HEK293 (cell line): Measurements from ENCODE around the gene AEBP2.

Source experiments
- CTCF ChIA-PET: fragments of 350-600 bp; formaldehyde crosslinking; extraction: SDS; loops from one replicate; lab custom pipeline; 2021; ENCODE audit warnings: antibody characterized with exemption; lab: Yijun Ruan, JAX
- POLR2A ChIA-PET: fragments of 300-600 bp; formaldehyde crosslinking; extraction: SDS; loops from one replicate; lab custom pipeline; 2020; ENCODE audit warnings: antibody characterized with exemption, inconsistent platforms; lab: Yijun Ruan, JAX
- H3K27ac ChIP-seq: fragments of 200-500 bp; sonication (Bioruptor generic); 2 replicates; pipeline ENCODE4 v1.5.1; 2014; ENCODE audit warnings: low read depth, low read length, control low read depth, inconsistent platforms; ENCODE audit errors: extremely low read depth
- H3K36me3 ChIP-seq, 2 experiments: fragments of 200-500 bp in 1 of 2; sonication (Bioruptor generic) in 1 of 2; 1 replicate in 1 of 2; 2 replicates in 1 of 2; pipeline ENCODE4 v1.5.1; 2014 to 2017; ENCODE audit warnings: inconsistent platforms in 2 of 2, low read length in 2 of 2; ENCODE audit not compliant: control insufficient read depth in 2 of 2, insufficient read depth in 1 of 2
- H3K4me1 ChIP-seq: fragments of 200-500 bp; sonication (Bioruptor generic); 2 replicates; pipeline ENCODE4 v1.5.1; 2014; ENCODE audit warnings: mild to moderate bottlenecking, low read length, inconsistent platforms; ENCODE audit not compliant: control insufficient read depth, insufficient read depth
- H3K4me3 ChIP-seq: 2 replicates; pipeline ENCODE4 v1.5.1; 2011; ENCODE audit warnings: low read depth, mild to moderate bottlenecking, control low read depth, low read length, moderate library complexity
- H3K9me3 ChIP-seq: fragments of 200-500 bp; sonication (Bioruptor generic); 2 replicates; pipeline ENCODE4 v1.5.1; 2014; ENCODE audit warnings: low read depth, low read length, inconsistent platforms; ENCODE audit not compliant: control insufficient read depth, insufficient read depth
- HOXD13 ChIP-seq: sonication (generic); formaldehyde crosslinking; IDR thresholded peaks from 2 replicates; pipeline ENCODE4 v1.8.0; 2022; ENCODE audit warnings: missing genetic modification reagents, borderline replicate concordance
- IKZF3 ChIP-seq: fragments of 450-650 bp; IDR thresholded peaks from 2 replicates; pipeline ENCODE4 v1.5.0; 2018; ENCODE audit warnings: missing biosample characterization, mild to moderate bottlenecking, missing genetic modification characterization, moderate library complexity
- KLF10 ChIP-seq: fragments of 450-650 bp; IDR thresholded peaks from 2 replicates; pipeline ENCODE4 v1.5.1; 2018; ENCODE audit warnings: missing biosample characterization, mild to moderate bottlenecking, missing genetic modification characterization
- PRDM1 ChIP-seq: fragments of 450-650 bp; formaldehyde crosslinking; IDR thresholded peaks from 2 replicates; pipeline ENCODE4; 2016; ENCODE audit warnings: missing biosample characterization, missing genetic modification characterization
- RBAK ChIP-seq: fragments of 450-650 bp; formaldehyde crosslinking; IDR thresholded peaks from 2 replicates; pipeline ENCODE4 v1.5.1; 2016; ENCODE audit warnings: missing biosample characterization, missing genetic modification characterization
- REPIN1 ChIP-seq: fragments of 450-650 bp; formaldehyde crosslinking; IDR thresholded peaks from 2 replicates; pipeline ENCODE4 v1.5.1; 2017; ENCODE audit warnings: missing biosample characterization, missing genetic modification characterization, low read depth
- ZBTB17 ChIP-seq: fragments of 450-650 bp; formaldehyde crosslinking; IDR thresholded peaks from 2 replicates; pipeline ENCODE4 v1.5.1; 2016; ENCODE audit warnings: missing biosample characterization, missing genetic modification characterization
- ZNF114 ChIP-seq: fragments of 450-650 bp; formaldehyde crosslinking; IDR thresholded peaks from 2 replicates; pipeline ENCODE4 v1.5.0; 2017; ENCODE audit warnings: missing biosample characterization, missing genetic modification characterization
- ZNF157 ChIP-seq: fragments of 450-650 bp; formaldehyde crosslinking; IDR thresholded peaks from 2 replicates; pipeline ENCODE4 v1.5.1; 2016; ENCODE audit warnings: missing biosample characterization, missing genetic modification characterization
- ZNF202 ChIP-seq: fragments of 450-650 bp; formaldehyde crosslinking; IDR thresholded peaks from 2 replicates; pipeline ENCODE4 v1.5.1; 2016; ENCODE audit warnings: missing biosample characterization, missing genetic modification characterization, borderline replicate concordance
- ZNF211 ChIP-seq: fragments of 450-650 bp; formaldehyde crosslinking; IDR thresholded peaks from 2 replicates; pipeline ENCODE4 v1.5.1; 2016; ENCODE audit warnings: low read depth, missing biosample characterization, missing genetic modification characterization
- ZNF221 ChIP-seq: fragments of 450-650 bp; formaldehyde crosslinking; IDR thresholded peaks from 2 replicates; pipeline ENCODE4 v1.5.1; 2017; ENCODE audit warnings: missing biosample characterization, missing genetic modification characterization, borderline replicate concordance
- ZNF248 ChIP-seq: fragments of 450-650 bp; formaldehyde crosslinking; IDR thresholded peaks from 2 replicates; pipeline ENCODE4 v1.5.1; 2017; ENCODE audit warnings: missing biosample characterization, missing genetic modification characterization
- ZNF280D ChIP-seq: fragments of 450-650 bp; formaldehyde crosslinking; IDR thresholded peaks from 2 replicates; pipeline ENCODE4 v1.5.1; 2016; ENCODE audit warnings: missing biosample characterization, missing genetic modification characterization
- ZNF510 ChIP-seq: fragments of 450-650 bp; formaldehyde crosslinking; IDR thresholded peaks from 2 replicates; pipeline ENCODE4 v1.5.1; 2018; ENCODE audit warnings: mild to moderate bottlenecking, missing genetic modification characterization, missing biosample characterization; ENCODE audit not compliant: insufficient replicate concordance
- ZNF549 ChIP-seq: fragments of 450-650 bp; IDR thresholded peaks from 2 replicates; pipeline ENCODE4 v1.5.1; 2018; ENCODE audit warnings: missing biosample characterization, missing genetic modification characterization, mild to moderate bottlenecking, inconsistent platforms, moderate library complexity
- ZNF621 ChIP-seq: fragments of 450-650 bp; formaldehyde crosslinking; IDR thresholded peaks from 2 replicates; pipeline ENCODE4 v1.5.1; 2017; ENCODE audit warnings: missing biosample characterization, missing genetic modification characterization
- ZNF623 ChIP-seq: fragments of 450-650 bp; formaldehyde crosslinking; IDR thresholded peaks from 2 replicates; pipeline ENCODE4 v1.5.1; 2016; ENCODE audit warnings: missing biosample characterization, missing genetic modification characterization
- ZNF624 ChIP-seq: fragments of 450-650 bp; formaldehyde crosslinking; IDR thresholded peaks from 2 replicates; pipeline ENCODE4 v1.5.1; 2017; ENCODE audit warnings: missing biosample characterization, missing genetic modification characterization
- ZNF670 ChIP-seq: fragments of 450-650 bp; formaldehyde crosslinking; IDR thresholded peaks from 2 replicates; pipeline ENCODE4 v1.5.1; 2016; ENCODE audit warnings: missing biosample characterization, missing genetic modification characterization, low read depth
- ZNF785 ChIP-seq: fragments of 450-650 bp; formaldehyde crosslinking; IDR thresholded peaks from 2 replicates; pipeline ENCODE4 v1.5.1; 2016; ENCODE audit warnings: missing biosample characterization, missing genetic modification characterization
- ZSCAN5A ChIP-seq: fragments of 450-650 bp; formaldehyde crosslinking; IDR thresholded peaks from 2 replicates; pipeline ENCODE4 v1.5.1; 2016; ENCODE audit warnings: missing biosample characterization, missing genetic modification characterization
- TF ChIP-seq, protein P1 (sequence below): fragments of 450-650 bp; formaldehyde crosslinking; IDR thresholded peaks from 2 replicates; pipeline ENCODE4 v1.5.0; 2017; ENCODE audit warnings: missing biosample characterization, missing genetic modification characterization, borderline replicate concordance
- TF ChIP-seq, protein P2 (sequence below): sonication (generic); formaldehyde crosslinking; IDR thresholded peaks from 2 replicates; pipeline ENCODE4 v1.8.1; 2022; ENCODE audit warnings: mild to moderate bottlenecking, moderate library complexity, missing genetic modification reagents

The AEBP2 gene

DNA sequence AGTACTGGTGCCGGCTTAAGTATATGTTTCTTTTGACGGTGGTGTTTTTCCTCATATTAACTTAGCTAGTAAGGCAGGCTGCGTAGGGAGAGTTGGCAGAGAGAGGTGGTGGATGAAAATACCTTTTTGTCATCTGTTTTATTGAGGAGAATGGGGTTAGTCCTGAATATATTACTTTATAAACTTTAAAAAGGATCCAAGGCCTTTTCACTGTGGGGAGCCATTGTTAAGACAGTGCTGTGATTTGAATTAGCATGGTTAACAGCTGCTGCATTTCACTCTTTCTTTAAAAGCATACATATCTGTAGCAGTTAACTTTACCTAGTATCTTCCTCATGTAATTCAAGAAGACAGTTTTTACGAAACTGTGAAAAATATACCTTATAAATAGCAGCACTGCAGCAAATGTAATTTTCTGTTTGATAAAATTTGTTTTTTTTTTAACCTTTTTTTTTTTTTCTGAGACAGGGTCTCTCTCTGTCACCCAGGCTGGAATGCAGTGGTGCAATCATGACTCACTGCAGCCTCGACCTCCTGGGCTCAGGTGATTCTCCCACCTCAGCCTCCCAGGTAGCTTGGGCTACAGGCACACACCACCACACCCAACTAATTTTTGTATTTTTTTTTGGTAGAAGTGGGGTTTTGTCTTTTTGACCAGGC, 57.1 kb downstream of the AEBP2 start:
- peaks cover 42 to 46% of the 10 kb centered on the region in 2 experiments for H3K36me3 ChIP-seq
- CTCF ChIA-PET: no interaction called here
- no peak overlapping the region for H3K4me3 ChIP-seq
- TF ChIP-seq ZNF549 (tag by site-specific recombination): no peak
- no peak for TF ChIP-seq IKZF3 (tag by site-specific recombination)
- no peak for TF ChIP-seq ZNF280D
- no peak for TF ChIP-seq ZNF621 (tag by site-specific recombination)
- no peak for TF ChIP-seq ZNF221 (tag by site-specific recombination)
- no peak for TF ChIP-seq ZNF202 (tag by site-specific recombination)
- TF ChIP-seq, all 188 proteins: peak for 0
- Histone ChIP-seq H3K27ac (no peak overlapping the region), H3K9me3 (no peaks in the 10 kb centered on the region), H3K4me1 (peaks cover 9% of the 10 kb centered on the region; the same call in 1 of the 2 replicates)
- POLR2A ChIA-PET: interaction anchor here (0.5 kb wide), 1 partner anchor 365 kb away, joined by 5 read pairs; no protein-coding TSS in a partner anchor

- no peaks in the 10 kb centered on the region for H3K9me3 ChIP-seq
- no peaks in the 10 kb centered on the region for H3K4me1 ChIP-seq
- no peak overlapping the region for H3K27ac ChIP-seq
- TF ChIP-seq ZSCAN5A (tag by site-specific recombination) (no peak), PRDM1 (tag by site-specific recombination) (peak; percentile 59; the same call in 1 of the 2 replicates)
- CTCF ChIA-PET: interaction anchor here (0.6 to 1.1 kb wide), 2 partner anchors 59 to 77 kb away, joined by 3 to 5 read pairs; partner anchors contain the start of gene AEBP2
- POLR2A ChIA-PET: no interaction called here
- no peak overlapping the region for H3K4me3 ChIP-seq
- peaks cover 54 to 55% of the 10 kb centered on the region in 2 experiments for H3K36me3 ChIP-seq
Measured at GRCh38 chr12:19498099-19498498, 58.8 kb downstream of the AEBP2 start.

GRCh38 chr12:19499030-19499429, 59.7 kb downstream of the AEBP2 start:
- Histone ChIP-seq H3K4me1 (no peaks in the 10 kb centered on the region), H3K36me3 (peaks cover 57 to 61% of the 10 kb centered on the region in 2 experiments), H3K27ac (no peak overlapping the region), H3K9me3 (no peaks in the 10 kb centered on the region), H3K4me3 (no peak overlapping the region)
- CTCF ChIA-PET: interaction anchor here (1.1 kb wide), 1 partner anchor 60 kb away, joined by 5 read pairs; the partner anchor contains the start of gene AEBP2
- POLR2A ChIA-PET: interaction anchor here (0.5 kb wide), 1 partner anchor 193 kb away, joined by 4 read pairs; no protein-coding TSS in a partner anchor
- TF ChIP-seq ZNF670 (no peak), HOXD13 (CRISPR knock-in tag) (no peak), ZNF785 (tag by site-specific recombination) (no peak), ZNF623 (tag by site-specific recombination) (no peak), KLF10 (tag by site-specific recombination) (no peak), ZNF114 (tag by site-specific recombination) (no peak), ZNF624 (tag by site-specific recombination) (no peak), ZNF157 (tag by site-specific recombination) (no peak), ZNF211 (tag by site-specific recombination) (no peak), ZNF248 (tag by site-specific recombination) (no peak), RBAK (tag by site-specific recombination) (no peak), ZNF510 (no peak), ZBTB17 (tag by site-specific recombination) (no peak), REPIN1 (tag by site-specific recombination) (no peak)
- TF ChIP-seq, protein P1, sequence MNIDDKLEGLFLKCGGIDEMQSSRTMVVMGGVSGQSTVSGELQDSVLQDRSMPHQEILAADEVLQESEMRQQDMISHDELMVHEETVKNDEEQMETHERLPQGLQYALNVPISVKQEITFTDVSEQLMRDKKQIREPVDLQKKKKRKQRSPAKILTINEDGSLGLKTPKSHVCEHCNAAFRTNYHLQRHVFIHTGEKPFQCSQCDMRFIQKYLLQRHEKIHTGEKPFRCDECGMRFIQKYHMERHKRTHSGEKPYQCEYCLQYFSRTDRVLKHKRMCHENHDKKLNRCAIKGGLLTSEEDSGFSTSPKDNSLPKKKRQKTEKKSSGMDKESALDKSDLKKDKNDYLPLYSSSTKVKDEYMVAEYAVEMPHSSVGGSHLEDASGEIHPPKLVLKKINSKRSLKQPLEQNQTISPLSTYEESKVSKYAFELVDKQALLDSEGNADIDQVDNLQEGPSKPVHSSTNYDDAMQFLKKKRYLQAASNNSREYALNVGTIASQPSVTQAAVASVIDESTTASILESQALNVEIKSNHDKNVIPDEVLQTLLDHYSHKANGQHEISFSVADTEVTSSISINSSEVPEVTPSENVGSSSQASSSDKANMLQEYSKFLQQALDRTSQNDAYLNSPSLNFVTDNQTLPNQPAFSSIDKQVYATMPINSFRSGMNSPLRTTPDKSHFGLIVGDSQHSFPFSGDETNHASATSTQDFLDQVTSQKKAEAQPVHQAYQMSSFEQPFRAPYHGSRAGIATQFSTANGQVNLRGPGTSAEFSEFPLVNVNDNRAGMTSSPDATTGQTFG: no peak
- TF ChIP-seq, protein P2, sequence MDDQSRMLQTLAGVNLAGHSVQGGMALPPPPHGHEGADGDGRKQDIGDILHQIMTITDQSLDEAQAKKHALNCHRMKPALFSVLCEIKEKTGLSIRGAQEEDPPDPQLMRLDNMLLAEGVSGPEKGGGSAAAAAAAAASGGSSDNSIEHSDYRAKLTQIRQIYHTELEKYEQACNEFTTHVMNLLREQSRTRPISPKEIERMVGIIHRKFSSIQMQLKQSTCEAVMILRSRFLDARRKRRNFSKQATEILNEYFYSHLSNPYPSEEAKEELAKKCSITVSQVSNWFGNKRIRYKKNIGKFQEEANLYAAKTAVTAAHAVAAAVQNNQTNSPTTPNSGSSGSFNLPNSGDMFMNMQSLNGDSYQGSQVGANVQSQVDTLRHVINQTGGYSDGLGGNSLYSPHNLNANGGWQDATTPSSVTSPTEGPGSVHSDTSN (CRISPR knock-in tag): no peak
